OCI-LY1 (cell line): Measurements from ENCODE around the gene TMEM255A.

Experiments used
- EZH2 ChIP-seq: fragments of 200-600 bp; sonication (generic), shearing (Covaris generic); IDR thresholded peaks from 2 replicates; pipeline ENCODE4 v1.8.0; 2017; ENCODE audit warnings: borderline replicate concordance, mixed run types, mild to moderate bottlenecking, antibody characterized with exemption, low read length, moderate library complexity, mixed read lengths
- TF ChIP-seq, protein P1 (sequence below): fragments of 200-600 bp; sonication (generic), shearing (Covaris generic); IDR thresholded peaks from 2 replicates; pipeline ENCODE4 v1.5.1; 2017; ENCODE audit warnings: mild to moderate bottlenecking, antibody characterized with exemption, low read length, moderate library complexity, mixed read lengths

DNA sequence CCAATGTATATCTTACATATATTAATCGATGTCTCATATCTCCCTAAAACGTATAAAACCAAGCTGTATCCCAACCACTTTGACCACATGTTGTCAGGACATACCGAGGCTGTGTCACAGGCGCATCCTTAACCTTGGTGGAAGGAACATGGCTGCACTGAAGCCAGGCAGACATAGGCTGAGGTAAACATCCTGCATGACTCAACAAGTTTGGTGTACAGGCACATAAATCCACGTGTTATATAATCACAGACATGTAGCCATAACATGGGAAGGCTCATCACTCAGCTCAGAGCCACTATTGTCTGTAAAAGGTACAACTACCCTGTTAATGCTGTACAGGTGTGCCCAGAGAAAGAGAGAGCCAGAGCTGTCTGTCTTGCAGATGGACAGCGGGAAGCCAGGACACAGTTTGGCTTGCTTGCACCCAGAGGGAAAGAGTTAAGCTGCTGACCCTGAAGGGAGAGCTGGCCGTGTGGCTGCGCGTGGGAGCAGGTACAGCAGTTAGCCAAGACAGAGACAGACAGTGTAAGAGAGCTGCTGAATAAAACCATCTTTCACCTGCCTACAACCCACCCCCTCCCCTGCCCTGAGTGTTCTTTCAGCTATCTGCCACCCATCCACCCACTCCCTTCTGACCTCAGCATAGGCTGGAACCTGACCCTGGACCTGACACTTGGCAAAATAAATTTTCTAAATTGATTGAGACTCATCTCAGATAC is 82.9 kb downstream of the TMEM255A start:
- TF ChIP-seq, protein P1, sequence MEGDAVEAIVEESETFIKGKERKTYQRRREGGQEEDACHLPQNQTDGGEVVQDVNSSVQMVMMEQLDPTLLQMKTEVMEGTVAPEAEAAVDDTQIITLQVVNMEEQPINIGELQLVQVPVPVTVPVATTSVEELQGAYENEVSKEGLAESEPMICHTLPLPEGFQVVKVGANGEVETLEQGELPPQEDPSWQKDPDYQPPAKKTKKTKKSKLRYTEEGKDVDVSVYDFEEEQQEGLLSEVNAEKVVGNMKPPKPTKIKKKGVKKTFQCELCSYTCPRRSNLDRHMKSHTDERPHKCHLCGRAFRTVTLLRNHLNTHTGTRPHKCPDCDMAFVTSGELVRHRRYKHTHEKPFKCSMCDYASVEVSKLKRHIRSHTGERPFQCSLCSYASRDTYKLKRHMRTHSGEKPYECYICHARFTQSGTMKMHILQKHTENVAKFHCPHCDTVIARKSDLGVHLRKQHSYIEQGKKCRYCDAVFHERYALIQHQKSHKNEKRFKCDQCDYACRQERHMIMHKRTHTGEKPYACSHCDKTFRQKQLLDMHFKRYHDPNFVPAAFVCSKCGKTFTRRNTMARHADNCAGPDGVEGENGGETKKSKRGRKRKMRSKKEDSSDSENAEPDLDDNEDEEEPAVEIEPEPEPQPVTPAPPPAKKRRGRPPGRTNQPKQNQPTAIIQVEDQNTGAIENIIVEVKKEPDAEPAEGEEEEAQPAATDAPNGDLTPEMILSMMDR, result no peak
- no peak for TF ChIP-seq EZH2
